ENCODE data around the gene AGBL4.

DNA sequence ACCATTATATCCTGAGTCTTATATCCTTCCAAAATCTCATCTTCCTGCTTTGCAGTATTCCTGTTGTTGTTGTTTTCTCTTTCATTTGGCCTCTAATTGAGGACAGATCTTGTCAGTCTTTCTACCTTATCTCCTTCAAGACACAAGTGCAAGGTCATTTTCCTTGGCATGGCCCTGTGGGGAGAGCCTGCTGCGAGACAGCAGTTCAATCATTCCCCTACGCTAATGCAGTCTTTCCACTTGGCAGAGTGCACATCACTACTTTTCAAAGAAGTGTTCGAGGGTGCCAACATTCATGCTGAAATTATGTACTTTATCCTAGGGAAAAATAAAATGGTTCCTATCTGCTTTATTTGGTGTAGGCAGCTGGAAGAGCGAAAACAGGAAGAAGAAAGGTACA lies 1421.4 kb downstream of the AGBL4 start:
- TF ChIP-seq, protein P1, sequence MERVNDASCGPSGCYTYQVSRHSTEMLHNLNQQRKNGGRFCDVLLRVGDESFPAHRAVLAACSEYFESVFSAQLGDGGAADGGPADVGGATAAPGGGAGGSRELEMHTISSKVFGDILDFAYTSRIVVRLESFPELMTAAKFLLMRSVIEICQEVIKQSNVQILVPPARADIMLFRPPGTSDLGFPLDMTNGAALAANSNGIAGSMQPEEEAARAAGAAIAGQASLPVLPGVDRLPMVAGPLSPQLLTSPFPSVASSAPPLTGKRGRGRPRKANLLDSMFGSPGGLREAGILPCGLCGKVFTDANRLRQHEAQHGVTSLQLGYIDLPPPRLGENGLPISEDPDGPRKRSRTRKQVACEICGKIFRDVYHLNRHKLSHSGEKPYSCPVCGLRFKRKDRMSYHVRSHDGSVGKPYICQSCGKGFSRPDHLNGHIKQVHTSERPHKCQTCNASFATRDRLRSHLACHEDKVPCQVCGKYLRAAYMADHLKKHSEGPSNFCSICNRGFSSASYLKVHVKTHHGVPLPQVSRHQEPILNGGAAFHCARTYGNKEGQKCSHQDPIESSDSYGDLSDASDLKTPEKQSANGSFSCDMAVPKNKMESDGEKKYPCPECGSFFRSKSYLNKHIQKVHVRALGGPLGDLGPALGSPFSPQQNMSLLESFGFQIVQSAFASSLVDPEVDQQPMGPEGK (CRISPR knock-in tag; IDR thresholded peaks at IDR 0.05; ENCODE audit: borderline replicate concordance): no peak
- TF ChIP-seq, protein P2, sequence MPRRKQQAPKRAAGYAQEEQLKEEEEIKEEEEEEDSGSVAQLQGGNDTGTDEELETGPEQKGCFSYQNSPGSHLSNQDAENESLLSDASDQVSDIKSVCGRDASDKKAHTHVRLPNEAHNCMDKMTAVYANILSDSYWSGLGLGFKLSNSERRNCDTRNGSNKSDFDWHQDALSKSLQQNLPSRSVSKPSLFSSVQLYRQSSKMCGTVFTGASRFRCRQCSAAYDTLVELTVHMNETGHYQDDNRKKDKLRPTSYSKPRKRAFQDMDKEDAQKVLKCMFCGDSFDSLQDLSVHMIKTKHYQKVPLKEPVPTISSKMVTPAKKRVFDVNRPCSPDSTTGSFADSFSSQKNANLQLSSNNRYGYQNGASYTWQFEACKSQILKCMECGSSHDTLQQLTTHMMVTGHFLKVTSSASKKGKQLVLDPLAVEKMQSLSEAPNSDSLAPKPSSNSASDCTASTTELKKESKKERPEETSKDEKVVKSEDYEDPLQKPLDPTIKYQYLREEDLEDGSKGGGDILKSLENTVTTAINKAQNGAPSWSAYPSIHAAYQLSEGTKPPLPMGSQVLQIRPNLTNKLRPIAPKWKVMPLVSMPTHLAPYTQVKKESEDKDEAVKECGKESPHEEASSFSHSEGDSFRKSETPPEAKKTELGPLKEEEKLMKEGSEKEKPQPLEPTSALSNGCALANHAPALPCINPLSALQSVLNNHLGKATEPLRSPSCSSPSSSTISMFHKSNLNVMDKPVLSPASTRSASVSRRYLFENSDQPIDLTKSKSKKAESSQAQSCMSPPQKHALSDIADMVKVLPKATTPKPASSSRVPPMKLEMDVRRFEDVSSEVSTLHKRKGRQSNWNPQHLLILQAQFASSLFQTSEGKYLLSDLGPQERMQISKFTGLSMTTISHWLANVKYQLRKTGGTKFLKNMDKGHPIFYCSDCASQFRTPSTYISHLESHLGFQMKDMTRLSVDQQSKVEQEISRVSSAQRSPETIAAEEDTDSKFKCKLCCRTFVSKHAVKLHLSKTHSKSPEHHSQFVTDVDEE (CRISPR knock-in tag; IDR thresholded peaks at IDR 0.05): no peak
- no peak for TF ChIP-seq ARNTL (CRISPR knock-in tag; IDR thresholded peaks at IDR 0.05; ENCODE audit: borderline replicate concordance, low read depth)
- no peak for TF ChIP-seq ZNF565 (CRISPR knock-in tag; conservative IDR thresholded peaks at IDR 0.05; ENCODE audit: low read depth)
- TF ChIP-seq TOX (CRISPR knock-in tag; IDR thresholded peaks at IDR 0.05; ENCODE audit: borderline replicate concordance): no peak
- TF ChIP-seq, protein P3, sequence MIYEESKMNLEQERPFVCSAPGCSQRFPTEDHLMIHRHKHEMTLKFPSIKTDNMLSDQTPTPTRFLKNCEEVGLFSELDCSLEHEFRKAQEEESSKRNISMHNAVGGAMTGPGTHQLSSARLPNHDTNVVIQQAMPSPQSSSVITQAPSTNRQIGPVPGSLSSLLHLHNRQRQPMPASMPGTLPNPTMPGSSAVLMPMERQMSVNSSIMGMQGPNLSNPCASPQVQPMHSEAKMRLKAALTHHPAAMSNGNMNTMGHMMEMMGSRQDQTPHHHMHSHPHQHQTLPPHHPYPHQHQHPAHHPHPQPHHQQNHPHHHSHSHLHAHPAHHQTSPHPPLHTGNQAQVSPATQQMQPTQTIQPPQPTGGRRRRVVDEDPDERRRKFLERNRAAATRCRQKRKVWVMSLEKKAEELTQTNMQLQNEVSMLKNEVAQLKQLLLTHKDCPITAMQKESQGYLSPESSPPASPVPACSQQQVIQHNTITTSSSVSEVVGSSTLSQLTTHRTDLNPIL (CRISPR knock-in tag; IDR thresholded peaks at IDR 0.05; ENCODE audit: low read depth): no peak
- TF ChIP-seq CSDC2 (CRISPR knock-in tag; IDR thresholded peaks at IDR 0.05): no peak
